ENCODE results near the gene ETV2.
A peak's percentile ranks its signal among the peaks of the same experiment; 100 is the strongest.
"Not testable (repeated sequence)": the region's sequence is repeated elsewhere in the genome, so short reads cannot be mapped to it uniquely, and the experiment has no call there.

Gene ETV2

GRCh38 chr19:35628565-35629331 is 12.8 kb upstream of the ETV2 start, which contains the start of gene RBM42:
TSS of gene RBM42 (plus strand) at chr19:35629036. CDS start at chr19:35629154, 118 bp downstream.
- FAIRE-seq, result peak; percentile 95

GRCh38 chr19:35629332-35629633 is 12.3 kb upstream of the ETV2 start:
- FAIRE-seq, result no peak

- no peak for FAIRE-seq
These were observed 7.7 kb upstream of the ETV2 start for GRCh38 chr19:35633727-35634440.

- no peak for FAIRE-seq
These were observed 4.9 kb upstream of the ETV2 start for GRCh38 chr19:35636651-35637050.

- no peak for FAIRE-seq
These were observed 4.4 kb upstream of the ETV2 start for GRCh38 chr19:35637165-35637564.

GRCh38 chr19:35639321-35639639 is 2.3 kb upstream of the ETV2 start:
- no peak for FAIRE-seq

GRCh38 chr19:35639863-35640262 is 1.7 kb upstream of the ETV2 start:
- no peak for FAIRE-seq

- no peak for FAIRE-seq
These were observed 767 bp downstream of the ETV2 start for GRCh38 chr19:35642312-35642711.

GRCh38 chr19:35642798-35643254 is 1.3 kb downstream of the ETV2 start:
- no peak for FAIRE-seq

- FAIRE-seq, result no peak
These were observed 2.0 kb downstream of the ETV2 start for GRCh38 chr19:35643255-35644205.

GRCh38 chr19:35644206-35644986 is 2.9 kb downstream of the ETV2 start:
- no peak for FAIRE-seq

GRCh38 chr19:35644987-35645679 is 3.6 kb downstream of the ETV2 start:
- no peak for FAIRE-seq

GRCh38 chr19:35645680-35646511 is 4.4 kb downstream of the ETV2 start:
- FAIRE-seq, result no peak

- peak; percentile 53 for FAIRE-seq
These were observed 6.7 kb downstream of the ETV2 start, which contains the start of gene COX6B1 for GRCh38 chr19:35648017-35648961. TSS of gene COX6B1 (plus strand) at chr19:35648323. CDS start at chr19:35651244, 2,921 bp downstream.

- no peak for FAIRE-seq
These were observed 9.0 kb downstream of the ETV2 start for GRCh38 chr19:35650581-35650980.

- FAIRE-seq, result not testable (repeated sequence)
These were observed 13.3 kb downstream of the ETV2 start for GRCh38 chr19:35654828-35655227.

GRCh38 chr19:35655600-35655999 is 14.1 kb downstream of the ETV2 start:
- FAIRE-seq, result no peak

- no peak for FAIRE-seq
These were observed 15.2 kb downstream of the ETV2 start for GRCh38 chr19:35656700-35657099.

- no peak for FAIRE-seq
These were observed 16.6 kb downstream of the ETV2 start for GRCh38 chr19:35657904-35658700.

All from colon (tissue), 2 donors.